ENCODE measurements around the gene AVEN.
"Not testable (repeated sequence)": the region's sequence is repeated elsewhere in the genome, so short reads cannot be mapped to it uniquely, and the experiment has no call there.

AVEN gene

DNA sequence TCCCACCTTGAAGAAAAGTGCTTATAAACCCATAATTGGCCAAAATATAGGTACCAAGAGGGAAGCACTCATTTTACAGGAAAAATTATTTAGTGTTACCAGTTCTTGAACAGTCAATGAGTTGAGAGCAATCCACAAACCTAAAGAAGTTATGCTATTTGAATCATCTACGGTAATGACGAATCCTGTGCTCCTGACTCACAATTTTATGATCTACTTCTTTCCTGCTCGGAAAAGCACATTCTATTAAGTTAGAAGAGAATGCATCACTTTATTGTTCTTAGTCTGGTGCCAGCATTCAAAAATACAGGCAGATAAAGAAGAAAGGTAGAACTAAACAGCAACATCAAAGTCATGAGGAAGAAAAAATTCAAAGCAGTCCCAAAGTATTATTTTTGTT, 37.5 kb downstream of the AVEN start:
- intact Hi-C loops (cut with DNase I), result no loop called here
- DNase-seq, result no peak

DNA sequence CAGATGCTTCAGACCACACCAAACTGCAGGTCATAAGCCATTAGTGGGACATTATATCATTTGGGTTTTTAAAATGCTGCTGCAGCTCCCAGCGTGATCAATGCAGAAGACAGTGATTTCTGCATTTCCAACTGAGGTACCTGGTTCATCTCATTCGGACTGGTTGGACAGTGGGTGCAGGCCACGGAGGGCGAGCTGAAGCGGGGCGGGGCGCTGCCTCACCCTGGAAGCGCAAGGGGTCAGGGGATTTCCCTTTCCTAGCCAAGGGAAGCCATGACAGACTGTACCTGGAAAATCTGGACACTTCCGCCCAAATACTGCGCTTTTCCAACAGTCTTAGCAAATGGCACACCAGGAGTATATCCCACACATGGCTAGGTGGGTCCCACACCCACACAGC, 43.3 kb downstream of the AVEN start:
- DNase-seq; intact Hi-C loops (cut with DNase I): not testable (repeated sequence)

DNA sequence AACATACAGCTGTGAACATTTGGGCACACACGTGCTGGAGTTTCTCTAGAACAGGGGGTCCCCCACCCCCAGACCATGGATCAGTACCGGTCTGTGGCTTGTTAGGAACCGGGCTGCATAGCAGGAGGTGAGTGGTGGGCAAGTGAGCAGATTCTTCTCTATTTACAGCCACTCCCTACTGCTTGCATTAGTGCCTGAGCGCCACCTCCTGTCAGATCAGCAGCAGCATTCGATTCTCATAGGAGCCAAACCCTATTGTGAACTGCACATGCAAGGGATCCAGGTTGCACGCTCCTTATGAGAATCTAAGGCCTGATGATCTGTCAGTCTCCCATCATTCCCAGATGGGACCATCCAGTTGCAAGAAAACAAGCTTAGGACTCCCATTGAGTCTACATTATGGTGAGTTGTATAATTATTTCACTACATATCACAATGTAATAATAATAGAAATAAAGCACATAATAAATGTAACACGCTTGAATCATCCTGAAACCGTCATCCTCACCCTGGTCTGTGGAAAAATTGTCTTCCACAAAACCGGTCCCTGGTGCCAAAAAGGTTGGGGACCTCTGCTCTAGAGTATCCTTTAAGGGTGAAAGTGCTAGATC, 44.9 kb downstream of the AVEN start:
- intact Hi-C loops (cut with DNase I), result no loop called here
- peak in 16 of 42 donors; percentile 10 to 84 (median 41) for DNase-seq

DNA sequence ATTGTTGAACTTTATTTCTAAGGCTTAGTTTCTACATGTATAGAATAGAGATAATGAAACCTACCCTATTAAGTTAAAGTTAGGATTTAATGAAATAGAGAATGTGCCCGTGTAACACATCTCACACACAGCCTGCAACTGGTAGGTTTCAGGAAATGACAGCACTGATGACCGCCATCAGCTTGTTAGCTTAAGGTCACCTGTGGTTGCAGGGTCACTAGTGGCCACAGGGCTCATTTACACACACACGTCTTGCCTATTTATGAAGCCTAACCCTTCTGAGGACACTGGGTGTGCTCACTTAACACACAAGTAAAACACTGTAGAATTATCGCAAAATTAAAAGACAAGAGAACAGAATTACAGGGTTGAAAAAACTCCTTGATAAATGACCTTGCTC, 50.6 kb downstream of the AVEN start:
- intact Hi-C loops (cut with DNase I), result no loop called here

DNA sequence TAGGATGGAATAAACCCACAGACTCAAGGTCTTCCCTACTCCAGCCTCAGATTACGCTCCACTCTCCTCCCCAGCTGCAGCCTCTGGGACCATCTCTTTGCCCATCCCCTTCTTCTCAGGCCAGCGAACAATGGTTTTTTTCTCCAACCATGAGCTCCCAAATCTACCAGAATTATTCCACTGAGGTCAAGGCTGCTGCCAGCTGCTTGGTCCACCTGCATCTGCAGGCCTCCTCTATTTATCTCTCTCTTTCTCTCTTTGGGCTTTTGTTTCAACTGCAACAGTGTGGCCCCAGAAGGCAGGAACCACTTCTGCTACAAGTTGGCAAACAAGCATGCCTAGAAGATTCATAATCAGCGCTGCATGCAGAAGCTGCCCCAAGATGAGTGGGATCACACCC, 51.6 kb downstream of the AVEN start:
- intact Hi-C loops (cut with DNase I), result no loop called here
- DNase-seq, result peak in 5 of 42 donors; percentile 2 to 75 (median 33)

More for the DNA sequence above, 50.6 kb downstream of the AVEN start:
- no peak for DNase-seq

DNA sequence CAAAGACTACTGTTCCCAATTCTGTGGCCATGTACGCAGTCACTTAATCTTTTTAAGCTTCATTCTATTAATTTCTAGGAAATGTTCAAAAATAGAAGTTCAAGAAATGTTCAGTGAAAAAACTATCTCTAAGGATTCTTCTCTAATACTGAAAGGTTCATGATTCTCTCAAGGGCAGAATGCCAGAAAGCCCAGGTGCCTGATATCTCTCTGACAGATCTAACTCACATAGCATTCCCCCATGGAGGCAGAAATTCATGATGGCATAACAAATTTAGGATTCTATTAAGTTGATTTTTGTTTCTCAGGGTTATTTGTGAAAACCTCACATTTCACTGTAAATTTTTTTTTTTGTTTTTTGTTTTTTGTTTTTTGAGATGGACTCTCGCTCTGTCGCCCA, 53.3 kb downstream of the AVEN start:
- intact Hi-C loops (cut with DNase I), result no loop called here
- DNase-seq, result no peak

DNA sequence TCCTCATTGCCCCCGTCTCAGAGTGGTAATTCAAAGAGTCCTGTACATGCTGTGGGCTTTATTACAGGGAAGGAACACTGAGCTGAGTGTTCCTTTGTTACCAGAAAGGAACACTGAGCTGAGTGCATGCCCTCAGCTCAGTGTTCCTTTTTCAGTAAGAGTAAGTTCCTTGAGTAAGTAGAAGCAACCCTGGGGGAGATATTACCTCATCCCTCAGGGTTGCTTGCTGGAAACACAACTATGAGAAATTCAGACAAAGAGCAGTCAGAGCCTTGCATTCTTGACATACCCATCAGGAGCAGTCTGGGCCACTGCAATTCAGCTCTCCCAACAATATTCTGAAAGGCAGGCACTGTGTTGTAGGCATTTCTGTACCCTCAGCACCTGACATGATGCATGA, 53.7 kb downstream of the AVEN start:
- intact Hi-C loops (cut with DNase I), result no loop called here

DNA sequence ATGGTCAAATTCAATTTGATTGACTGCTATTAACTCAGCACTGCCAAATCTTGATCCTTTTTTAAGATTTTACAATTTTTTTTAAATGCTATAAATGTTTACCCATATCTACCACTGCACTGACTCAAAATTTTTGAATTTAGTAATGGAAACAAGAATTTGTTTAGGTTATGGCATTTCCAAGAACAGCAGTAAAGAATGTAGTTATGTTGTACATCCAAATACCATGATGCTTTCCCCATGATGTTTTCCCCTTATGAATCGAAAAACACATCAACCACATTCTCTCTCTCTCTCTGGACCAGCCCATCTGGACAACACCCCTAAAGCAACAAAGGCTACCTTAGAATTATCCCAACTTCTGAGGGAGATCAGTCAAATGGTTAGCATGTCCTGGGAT, 56.5 kb downstream of the AVEN start:
- DNase-seq, result no peak
- intact Hi-C loops (cut with DNase I), result no loop called here

More for the DNA sequence above, 53.7 kb downstream of the AVEN start:
- peak in 4 of 42 donors; percentile 21 to 45 (median 32) for DNase-seq

DNA sequence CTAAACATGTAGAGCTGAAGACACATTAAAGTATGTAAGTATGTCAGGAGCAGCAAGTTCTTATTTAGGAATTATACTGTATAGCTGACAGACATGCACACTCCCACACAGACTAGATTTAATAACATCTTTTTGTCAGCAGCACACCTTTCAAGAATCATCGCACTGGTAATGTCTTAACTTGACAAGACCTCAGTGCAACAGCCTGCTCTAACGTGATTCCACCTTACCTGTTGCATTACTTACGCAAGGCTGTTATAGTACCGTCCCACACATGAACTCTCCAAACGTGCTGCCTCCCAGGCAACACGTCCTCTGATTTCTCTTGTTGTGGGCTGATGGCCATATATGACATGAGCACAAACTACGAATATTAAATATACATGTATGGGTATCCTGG, 58.8 kb downstream of the AVEN start:
- peak in 27 of 42 donors; percentile 4 to 84 (median 41) for DNase-seq
- intact Hi-C loops (cut with DNase I), result no loop called here

DNA sequence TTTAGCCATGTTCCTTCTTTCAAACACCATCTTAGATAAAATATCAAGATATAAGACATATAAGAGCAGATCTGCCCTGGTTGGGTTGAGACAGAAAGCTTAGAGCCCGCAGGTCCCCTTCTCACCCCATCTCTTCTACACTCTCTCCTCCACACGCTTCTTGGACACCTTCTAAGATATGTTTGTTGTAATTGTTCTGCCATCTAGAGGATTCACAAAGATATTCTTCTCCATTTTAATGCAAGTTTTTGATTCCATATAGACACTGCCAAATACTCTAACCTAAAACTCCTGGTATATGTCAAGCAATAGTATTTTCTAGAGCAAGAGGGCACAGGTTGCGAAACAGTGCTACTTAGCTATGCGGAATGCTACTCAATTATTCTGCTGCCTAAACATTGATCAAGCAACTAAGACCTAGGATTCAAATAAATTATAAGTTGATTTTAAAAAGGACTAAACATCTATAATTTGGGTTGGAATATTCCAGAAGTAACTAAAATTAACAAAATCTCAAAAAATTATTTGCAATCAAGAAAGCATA, 63.9 kb downstream of the AVEN start:
- intact Hi-C loops (cut with DNase I), result no loop called here
- DNase-seq, result no peak

DNA sequence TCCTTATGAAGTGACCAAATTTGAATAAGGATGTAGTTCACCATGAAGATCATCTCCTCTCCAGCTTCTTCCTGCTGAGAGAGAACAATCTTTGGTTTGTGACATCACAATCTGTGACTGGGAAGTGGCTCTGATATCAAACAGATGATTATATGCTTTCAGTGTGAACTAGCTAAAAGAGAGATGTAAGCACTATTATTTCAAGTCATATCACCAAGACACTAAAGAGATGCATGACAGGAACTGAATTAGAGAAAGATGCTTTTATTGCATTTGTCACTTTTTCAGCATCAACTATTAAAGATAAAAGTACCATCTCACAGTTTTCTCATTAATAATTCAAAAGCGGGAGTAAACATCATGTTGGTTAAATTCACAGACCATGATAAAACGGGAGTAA, 67.2 kb downstream of the AVEN start:
- no peak for DNase-seq

DNA sequence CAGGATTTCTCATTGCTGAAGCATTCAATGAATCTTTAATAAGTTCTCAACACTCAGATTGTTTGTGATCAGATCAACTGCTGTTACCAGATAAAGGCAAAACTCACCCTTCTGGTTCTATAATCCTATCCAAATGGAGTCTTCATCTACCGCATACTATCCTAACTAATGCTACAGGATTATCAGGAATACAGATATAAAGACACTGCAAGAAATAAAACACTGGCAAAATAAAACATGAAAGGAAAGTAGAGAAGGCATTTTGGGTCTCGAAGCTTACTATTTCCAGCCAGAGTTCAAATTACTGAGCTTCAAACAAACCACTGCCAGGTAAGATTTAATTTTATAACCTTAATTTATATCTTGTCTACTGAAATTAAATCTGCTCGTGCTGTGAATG, 70.2 kb downstream of the AVEN start:
- intact Hi-C loops (cut with DNase I), result no loop called here
- DNase-seq, result no peak

More for the DNA sequence above, 67.2 kb downstream of the AVEN start:
- intact Hi-C loops (cut with DNase I), result no loop called here

DNA sequence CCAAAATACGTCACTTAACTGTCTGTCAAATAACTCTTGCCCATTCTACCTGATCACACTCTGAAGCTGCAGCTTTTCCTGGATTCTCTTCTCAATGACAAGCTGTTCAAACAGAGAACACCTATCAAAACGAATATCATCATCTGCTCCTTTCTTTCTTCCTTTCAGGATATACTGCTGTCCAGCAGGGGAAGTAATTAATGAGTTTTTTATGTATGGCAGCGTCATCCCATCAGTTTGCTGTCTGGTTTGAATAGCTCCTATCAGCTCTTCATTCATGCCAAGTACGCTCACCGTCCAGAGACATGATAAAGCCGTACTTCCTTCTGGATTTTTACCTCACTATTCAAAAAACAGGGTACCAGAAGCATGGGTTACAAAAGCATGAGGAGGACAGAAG, 70.8 kb downstream of the AVEN start, which contains the start of gene CHRM5:
CHRM5 (plus strand) TSS at position 274 of the 400 bp plus-strand sequence. CDS start 94,221 bp downstream, outside the sequence.
- DNase-seq, result peak in 1 of 42 donors; percentile 50
- intact Hi-C loops (cut with DNase I), result no loop called here

DNA sequence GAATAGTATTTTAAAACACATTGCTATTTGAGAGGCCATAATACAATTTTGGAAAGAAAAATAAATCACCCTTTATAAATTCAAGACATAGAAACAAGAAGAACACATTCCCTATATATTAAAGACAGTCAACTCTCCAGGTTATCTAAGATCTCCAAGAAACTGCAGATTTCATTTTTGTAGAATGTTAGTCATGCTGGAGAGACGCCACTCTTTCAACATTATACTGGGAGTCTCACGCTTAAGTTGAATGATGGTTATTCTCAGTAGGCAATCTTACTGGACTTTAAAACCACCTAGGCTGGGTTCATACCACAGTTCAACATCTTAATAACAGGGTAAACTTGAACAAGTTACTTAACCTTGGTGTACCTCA, 74.4 kb downstream of the AVEN start:
- intact Hi-C loops (cut with DNase I), result no loop called here

DNA sequence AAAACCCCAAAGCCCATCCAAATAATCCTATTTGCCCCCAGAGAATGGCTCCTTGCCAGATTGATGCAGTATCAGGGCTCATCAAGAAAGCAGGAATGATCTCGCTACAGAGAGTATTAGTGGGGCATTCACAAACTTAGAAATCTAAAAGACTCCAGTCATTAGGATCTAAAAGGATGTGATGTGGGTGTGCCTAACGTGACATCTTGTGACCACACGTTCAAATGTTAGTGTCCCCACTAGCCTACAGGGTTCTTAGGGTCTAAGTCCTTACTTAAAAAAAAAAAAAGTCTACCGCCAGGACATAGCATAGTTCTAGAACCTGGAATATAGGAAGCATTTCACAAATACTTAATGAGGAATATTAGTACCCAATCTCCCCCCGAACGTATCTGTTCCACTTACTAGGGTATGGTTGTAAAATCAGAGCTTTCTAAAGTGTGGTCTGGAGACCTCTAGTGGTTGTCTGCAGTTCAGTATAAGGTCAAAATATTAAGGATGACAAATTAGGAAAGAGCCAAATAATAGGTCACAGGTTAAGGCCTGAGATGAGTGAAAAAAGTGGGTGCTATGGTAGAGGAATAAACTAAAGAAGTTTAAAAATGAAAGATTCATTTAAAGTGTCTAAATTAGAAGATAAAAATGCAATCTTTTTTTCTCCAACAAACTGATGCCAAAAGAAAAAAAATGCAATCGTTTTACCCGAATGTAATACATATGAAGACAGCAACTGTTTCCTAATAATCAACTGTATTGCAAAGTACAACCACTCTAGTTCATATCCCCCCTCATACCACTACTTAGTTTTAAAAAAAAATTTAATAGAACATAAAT, 75.0 kb downstream of the AVEN start:
- peak in 4 of 42 donors; percentile 7 to 47 (median 17) for DNase-seq
- intact Hi-C loops (cut with DNase I), result no loop called here

More for the DNA sequence above, 74.4 kb downstream of the AVEN start:
- DNase-seq, result no peak

DNA sequence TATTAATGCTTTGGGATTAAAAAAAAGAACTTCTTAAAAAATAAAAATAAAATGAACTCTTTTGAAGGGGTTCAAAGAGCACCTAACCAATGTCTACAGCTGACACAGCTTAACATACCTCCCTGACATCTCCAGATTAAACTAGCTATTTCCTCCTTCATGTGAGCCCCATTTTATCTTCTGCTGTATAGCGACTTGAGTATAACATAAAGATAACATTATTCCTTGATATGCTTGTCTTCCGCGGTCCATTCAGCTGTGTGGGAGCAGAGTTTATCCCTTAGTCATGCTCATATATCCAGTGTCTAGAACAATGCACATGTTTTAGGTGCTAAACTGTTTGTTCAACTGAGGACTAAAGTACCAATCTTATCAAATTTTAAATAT, 78.5 kb downstream of the AVEN start:
- intact Hi-C loops (cut with DNase I), result no loop called here
- no peak for DNase-seq

DNA sequence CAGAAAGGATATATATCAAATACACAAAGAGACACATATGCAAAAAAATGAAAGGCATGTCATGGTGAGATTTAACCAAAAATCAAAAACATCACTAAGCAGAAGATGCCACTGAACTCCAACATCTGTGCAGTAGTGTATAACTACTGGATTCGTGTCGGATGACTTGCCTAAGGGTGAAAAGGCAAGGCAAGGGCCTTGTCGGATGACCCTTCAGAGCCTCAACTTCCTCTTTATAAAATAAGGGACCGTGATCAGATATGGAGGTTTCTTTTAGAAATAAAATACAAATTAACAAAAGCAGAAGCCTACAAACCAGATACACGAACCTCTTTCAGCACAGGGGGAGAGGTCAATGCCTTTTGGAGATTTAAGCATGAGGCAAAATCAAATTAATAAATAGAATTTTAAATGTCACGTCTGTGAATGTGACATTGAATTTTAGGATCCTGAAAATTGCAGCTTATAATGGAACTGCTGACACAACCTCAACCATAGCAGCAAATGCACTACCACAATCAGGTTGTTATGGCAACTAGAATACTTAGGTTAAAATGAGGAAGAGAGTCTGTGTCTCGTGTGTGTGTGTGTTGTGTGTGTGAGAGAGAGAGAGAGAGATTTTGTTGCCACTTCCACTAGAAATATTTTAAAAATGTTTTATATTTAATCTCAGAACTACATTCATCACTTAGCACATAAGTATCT, 79.0 kb downstream of the AVEN start:
- DNase-seq, result peak in 2 of 42 donors; percentile 3 to 31
- intact Hi-C loops (cut with DNase I), result no loop called here

DNA sequence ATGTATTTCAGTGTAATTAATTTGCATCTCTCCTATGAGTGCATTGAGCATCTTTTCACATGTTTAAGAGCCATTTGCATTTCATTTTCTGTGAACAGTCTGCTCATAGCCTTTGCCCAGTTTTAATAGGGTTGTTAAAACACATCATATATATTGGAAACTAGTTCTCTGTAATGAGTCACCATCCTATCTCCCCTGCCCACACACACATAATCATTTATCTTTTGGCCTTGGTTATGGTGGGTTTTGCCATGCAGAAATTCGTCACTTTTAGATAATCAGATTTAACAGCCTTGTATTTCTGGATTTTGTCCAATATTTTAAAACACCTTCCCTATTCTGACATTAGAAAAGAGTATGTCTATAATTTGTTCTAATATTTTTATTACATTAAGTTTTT, 82.6 kb downstream of the AVEN start:
- no peak for DNase-seq
- intact Hi-C loops (cut with DNase I), result no loop called here

DNA sequence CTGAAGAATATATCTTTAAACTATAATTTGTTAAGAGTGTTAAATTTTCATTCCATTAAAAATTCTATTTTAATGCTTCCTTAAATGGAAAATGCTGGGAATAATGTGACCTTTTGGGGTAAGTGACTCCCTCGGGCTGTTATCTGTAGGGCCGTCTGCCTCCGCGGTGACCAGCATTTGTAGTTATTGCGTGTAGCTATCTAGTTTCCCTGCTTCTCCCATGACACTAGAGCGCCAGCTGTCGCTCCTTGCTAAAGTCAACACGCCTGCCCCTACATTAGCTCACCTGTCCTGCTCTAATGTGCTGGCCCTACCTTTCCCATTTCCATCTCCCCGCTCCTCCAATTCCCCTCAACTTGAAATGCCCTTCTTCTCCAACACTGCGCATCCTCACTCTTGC, 83.1 kb downstream of the AVEN start:
- intact Hi-C loops (cut with DNase I), result no loop called here
- DNase-seq, result no peak

DNA sequence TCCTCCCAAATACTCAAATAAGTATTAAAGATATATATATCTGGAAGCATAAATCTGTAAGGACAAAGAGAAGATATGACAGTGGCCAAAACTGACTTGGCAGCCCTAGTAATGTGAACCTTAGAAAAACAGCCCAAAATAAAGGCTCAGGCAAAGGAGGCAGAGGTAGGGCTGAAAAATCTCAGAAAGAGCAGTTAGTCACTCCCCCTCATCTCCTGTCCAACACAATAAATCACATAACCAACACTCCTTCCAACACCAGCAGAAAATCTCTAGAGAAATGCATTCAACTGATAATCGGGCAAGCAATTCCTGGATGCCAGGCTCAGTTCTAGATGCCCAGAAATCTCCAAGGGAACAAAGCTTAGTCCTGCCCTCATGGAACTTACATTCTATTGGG, 92.9 kb downstream of the AVEN start:
- intact Hi-C loops (cut with DNase I), result no loop called here
- DNase-seq, result no peak

Measured in head of caudate nucleus (tissue), 42 donors.